Endothelial cell of umbilical vein (primary cell): ENCODE results near the gene LYRM2. TPM values are rescaled to one million over a fixed set of nuclear protein-coding genes. Genes with fewer than 3 reads are reported as not detected.

Experiments used
- BruUV-seq: library from RNA; stranded (reverse); fragments of 400-500 nt; replicated peaks from 2 replicates; lab custom pipeline; 2021; lab: Mats Ljungman, UMichigan
- CTCF ChIA-PET: fragments of 300-600, 350-600 bp; sonication (Branson Sonifier 250); formaldehyde crosslinking; loops from one replicate; lab custom pipeline; 2021; ENCODE audit warnings: antibody characterized with exemption, inconsistent platforms; lab: Charles Lee
- POLR2A ChIA-PET: fragments of 300-600, 350-600 bp; sonication (Branson Sonifier 250); formaldehyde crosslinking; loops from one replicate; lab custom pipeline; 2021; ENCODE audit warnings: antibody characterized with exemption, inconsistent platforms; lab: Charles Lee
- DNase-seq: peaks from one replicate; pipeline ENCODE4 v3.0.0-alpha.2; 2011; ENCODE audit warnings: low read depth, low spot score
- FAIRE-seq: peaks from 2 replicates; lab custom pipeline; 2011; peaks lifted over from hg19 to GRCh38; lab: Jason Lieb, UNC
- H2AFZ ChIP-seq: 2 replicates; pipeline ENCODE4 v1.6.0; 2012; ENCODE audit warnings: low read depth, low read length, control low read depth, inconsistent platforms
- H3K27ac ChIP-seq: 2 replicates; pipeline ENCODE4 v1.5.1; 2011; ENCODE audit warnings: low read depth, mild to moderate bottlenecking, control low read depth, low read length, moderate library complexity; ENCODE audit not compliant: insufficient read depth
- H3K27me3 ChIP-seq, 2 experiments: 2 replicates each; pipeline versions ENCODE4 v1.6.0 to v1.6.1; 2011; ENCODE audit warnings: low read length in 2 of 2, mixed read lengths in 1 of 2; ENCODE audit not compliant: control insufficient read depth in 2 of 2, insufficient read depth in 2 of 2
- H3K36me3 ChIP-seq, 2 experiments: 2 replicates in 1 of 2; 3 replicates in 1 of 2; pipeline ENCODE4 v1.5.1; 2011; ENCODE audit warnings: low read length in 2 of 2, mild to moderate bottlenecking in 1 of 2, moderate library complexity in 1 of 2; ENCODE audit not compliant: control insufficient read depth in 2 of 2, insufficient read depth in 2 of 2; ENCODE audit errors: extremely low read depth in 1 of 2
- H3K4me1 ChIP-seq: 3 replicates; pipeline ENCODE4 v1.5.1; 2011; ENCODE audit warnings: mild to moderate bottlenecking, low read length; ENCODE audit not compliant: control insufficient read depth, insufficient read depth; ENCODE audit errors: extremely low read depth
- H3K4me2 ChIP-seq: 2 replicates; pipeline ENCODE4 v1.6.1; 2011; ENCODE audit warnings: low read length, control low read depth, mixed read lengths; ENCODE audit not compliant: insufficient read depth
- H3K4me3 ChIP-seq, 3 experiments: fragments of 200-600 bp in 1 of 3; sonication (generic), shearing (Covaris generic) in 1 of 3; replicated peaks in 1 of 3; 2 replicates each; pipeline ENCODE4 v1.5.1; 2011 to 2016; ENCODE audit warnings: control low read depth in 3 of 3, low read length in 3 of 3, mild to moderate bottlenecking in 2 of 3, inconsistent platforms in 1 of 3, low read depth in 1 of 3, moderate library complexity in 1 of 3; ENCODE audit not compliant: insufficient read depth in 1 of 3
- H3K79me2 ChIP-seq: 2 replicates; pipeline ENCODE4 v1.6.0; 2012; ENCODE audit warnings: low read length, inconsistent platforms; ENCODE audit not compliant: control insufficient read depth, insufficient read depth
- H3K9ac ChIP-seq: replicated peaks from 2 replicates; pipeline ENCODE3; 2011; ENCODE audit warnings: low read length, control low read depth; ENCODE audit not compliant: insufficient read depth; ENCODE audit errors: extremely low read depth
- H3K9me1 ChIP-seq: replicated peaks from 3 replicates; pipeline ENCODE4 v1.6.0; 2011; ENCODE audit warnings: mild to moderate bottlenecking, low read length; ENCODE audit not compliant: control insufficient read depth, insufficient read depth; ENCODE audit errors: extremely low read depth
- H3K9me3 ChIP-seq: replicated peaks from 2 replicates; pipeline ENCODE4 v1.5.1; 2012; ENCODE audit warnings: low read length, inconsistent platforms; ENCODE audit not compliant: control insufficient read depth, insufficient read depth
- H4K20me1 ChIP-seq: replicated peaks from 2 replicates; pipeline ENCODE3; 2011; ENCODE audit warnings: mild to moderate bottlenecking, low read length; ENCODE audit not compliant: control insufficient read depth, insufficient read depth; ENCODE audit errors: extremely low read depth
- EZH2 ChIP-seq: IDR thresholded peaks from 2 replicates; pipeline ENCODE4 v1.6.1; 2012; ENCODE audit warnings: borderline replicate concordance, low read depth, mild to moderate bottlenecking, moderate library complexity, low read length, inconsistent platforms; ENCODE audit not compliant: severe bottlenecking
- GATA2 ChIP-seq: IDR thresholded peaks from 2 replicates; pipeline ENCODE4 v1.7.0; 2011; ENCODE audit warnings: low read depth, mild to moderate bottlenecking, moderate library complexity, mixed read lengths, low read length; ENCODE audit not compliant: insufficient read length, insufficient read depth
- JUN ChIP-seq: IDR thresholded peaks from 2 replicates; pipeline ENCODE4 v1.6.1; 2011; ENCODE audit warnings: borderline replicate concordance, low read depth; ENCODE audit not compliant: insufficient read length, insufficient read depth
- MYC ChIP-seq: IDR thresholded peaks from one replicate; pipeline ENCODE4 v1.6.1; 2011; ENCODE audit warnings: mild to moderate bottlenecking, low read depth, low read length
- POLR2A ChIP-seq: IDR thresholded peaks from 2 replicates; pipeline ENCODE4 v1.6.1; 2012; ENCODE audit warnings: low read depth, mild to moderate bottlenecking, control low read depth, low read length
- POLR2AphosphoS5 ChIP-seq: IDR thresholded peaks from 2 replicates; pipeline ENCODE4 v1.6.1; 2012; ENCODE audit warnings: low read depth, mild to moderate bottlenecking, control low read depth, low read length, moderate library complexity; ENCODE audit not compliant: insufficient read depth
- dilution Hi-C: fragments of 300-500 bp; cut with MboI; formaldehyde crosslinking; loops from one replicate; pipeline ENCODE4 v1.15.0; 2019; ENCODE audit warnings: low sequenced_read_pairs; ENCODE audit not compliant: extremely low pct_ligation_motif_present
- intact Hi-C: fragments of 100-400 bp; cut with micrococcal nuclease; formaldehyde crosslinking; loops from one replicate; pipeline ENCODE4 v1.10.0; 2022
- polyA plus RNA-seq, 4 experiments: library from polyadenylated mRNA; depleted of rRNA in 3 of 4; stranded (reverse) in 3 of 4; unstranded in 1 of 4; fragments of >200 nt; gene quantifications; 2 replicates each; pipeline versions ENCODE4 v1.2.1 to v1.2.3, GENCODE V29; 2011 to 2012; ENCODE audit warnings: missing spikeins in 1 of 4
- total RNA-seq: library from RNA; stranded (reverse); gene quantifications from 2 replicates; pipeline ENCODE4 v1.2.3, GENCODE V29; 2021
- TF ChIP-seq, protein P1 (sequence below), 2 donors: IDR thresholded peaks; 1 replicate in 1 of 2; 2 replicates in 1 of 2; pipeline ENCODE4 v1.5.1; 2011; ENCODE audit warnings: low read length in 2 of 2, mild to moderate bottlenecking in 2 of 2, moderate library complexity in 2 of 2, control low read depth in 1 of 2, inconsistent platforms in 1 of 2, low read depth in 1 of 2; ENCODE audit not compliant: insufficient read depth in 1 of 2; ENCODE audit errors: extremely low read depth in 1 of 2

Gene LYRM2
- total and polyA plus RNA-seq, 2 donors (not counting 3 experiments of a cell fraction or from before 2014, with no cell fraction given): 11.8 to 41.9 TPM

DNA sequence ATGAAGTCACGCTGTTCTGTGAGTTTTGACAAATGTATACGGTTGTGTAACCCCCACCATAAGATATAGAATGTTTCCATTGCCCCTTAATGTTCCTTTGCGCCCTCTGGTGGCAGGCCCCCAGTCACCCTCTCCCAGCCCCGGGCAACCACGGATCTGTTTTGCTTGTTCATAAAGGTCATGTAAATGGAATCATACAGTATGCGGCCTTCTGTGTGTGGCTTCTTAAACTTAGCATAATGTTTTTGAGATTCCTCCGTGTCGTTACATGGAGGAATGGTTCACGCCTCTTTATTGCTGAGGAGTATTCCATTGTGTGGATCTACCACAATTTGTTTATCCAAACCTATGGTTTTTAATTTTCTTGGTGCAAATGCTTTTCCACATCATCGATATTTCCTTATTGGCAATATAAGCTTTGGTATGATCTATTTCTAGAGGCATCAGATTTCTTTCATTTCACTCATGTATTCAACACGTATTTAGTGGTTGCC, 28.4 kb downstream of the LYRM2 start:
- no peaks in the 10 kb centered on the region for H3K79me2 ChIP-seq
- no peak overlapping the region for H3K9ac ChIP-seq
- intact Hi-C loops (loop anchor here (1.0 to 2.0 kb wide), 4 partner anchors 177 to 627 kb away; partner anchors contain the start of gene ANKRD6), dilution Hi-C loops (no loop called here)
- CTCF ChIA-PET: interaction anchor here (0.6 to 4.4 kb wide), 19 partner anchors 9 to 627 kb away, joined by 3 to 40 read pairs (median 5); partner anchors contain the start of genes ANKRD6 and LYRM2
- no peak overlapping the region for H3K27ac ChIP-seq
- peak; percentile 83 for FAIRE-seq
- H2AFZ ChIP-seq: no peak overlapping the region
- no peak overlapping the region for H3K4me3 ChIP-seq
- DNase-seq: peak; percentile 54
- peaks cover 6% of the 10 kb centered on the region for H3K4me1 ChIP-seq
- BruUV-seq: no TSS peak
- no peak overlapping the region for H3K4me2 ChIP-seq
- no peaks in the 10 kb centered on the region for H3K27me3 ChIP-seq
- no peak for TF ChIP-seq POLR2A
- TF ChIP-seq, protein P1, sequence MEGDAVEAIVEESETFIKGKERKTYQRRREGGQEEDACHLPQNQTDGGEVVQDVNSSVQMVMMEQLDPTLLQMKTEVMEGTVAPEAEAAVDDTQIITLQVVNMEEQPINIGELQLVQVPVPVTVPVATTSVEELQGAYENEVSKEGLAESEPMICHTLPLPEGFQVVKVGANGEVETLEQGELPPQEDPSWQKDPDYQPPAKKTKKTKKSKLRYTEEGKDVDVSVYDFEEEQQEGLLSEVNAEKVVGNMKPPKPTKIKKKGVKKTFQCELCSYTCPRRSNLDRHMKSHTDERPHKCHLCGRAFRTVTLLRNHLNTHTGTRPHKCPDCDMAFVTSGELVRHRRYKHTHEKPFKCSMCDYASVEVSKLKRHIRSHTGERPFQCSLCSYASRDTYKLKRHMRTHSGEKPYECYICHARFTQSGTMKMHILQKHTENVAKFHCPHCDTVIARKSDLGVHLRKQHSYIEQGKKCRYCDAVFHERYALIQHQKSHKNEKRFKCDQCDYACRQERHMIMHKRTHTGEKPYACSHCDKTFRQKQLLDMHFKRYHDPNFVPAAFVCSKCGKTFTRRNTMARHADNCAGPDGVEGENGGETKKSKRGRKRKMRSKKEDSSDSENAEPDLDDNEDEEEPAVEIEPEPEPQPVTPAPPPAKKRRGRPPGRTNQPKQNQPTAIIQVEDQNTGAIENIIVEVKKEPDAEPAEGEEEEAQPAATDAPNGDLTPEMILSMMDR (IDR thresholded peaks at IDR 0.05; ENCODE audit: extremely low read depth in 1 of 2, insufficient read depth in 1 of 2, low read depth in 1 of 2, low read length in 2 of 2): peak; percentile 77 to 82
- TF ChIP-seq GATA2: no peak
- TF ChIP-seq MYC: no peak
- no peak for TF ChIP-seq JUN
- TF ChIP-seq POLR2AphosphoS5: no peak
- TF ChIP-seq EZH2: no peak
- H4K20me1 ChIP-seq: no peaks in the 10 kb centered on the region
- POLR2A ChIA-PET: no interaction called here
- H3K9me3 ChIP-seq: no peaks in the 10 kb centered on the region
- no peaks in the 10 kb centered on the region for H3K36me3 ChIP-seq
- no peaks in the 10 kb centered on the region for H3K9me1 ChIP-seq
